IMR-90 (cell line): ENCODE measurements around the gene TSSK3. TPM values are rescaled to one million over a fixed set of nuclear protein-coding genes. Genes with fewer than 3 reads are reported as not detected.

ENCODE experiments used
- ATAC-seq: fragments of 200-7000 bp; cut with Tn5 transposase; 2 replicates; pipeline ENCODE4 v1.9.1; 2020; ENCODE audit warnings: low read depth, mild to moderate bottlenecking, moderate library complexity
- BruUV-seq: library from RNA; stranded (reverse); fragments of 400-500 nt; replicated peaks from 2 replicates; lab custom pipeline; 2021; lab: Mats Ljungman, UMichigan
- CTCF ChIA-PET: fragments of 300-600 bp; formaldehyde crosslinking; extraction: SDS; loops from one replicate; lab custom pipeline; 2021; ENCODE audit warnings: antibody characterized with exemption; lab: Yijun Ruan, JAX
- POLR2A ChIA-PET: fragments of 300-600 bp; sonication (Branson Sonifier 250); formaldehyde crosslinking; loops from one replicate; lab custom pipeline; 2022; ENCODE audit warnings: antibody characterized with exemption; ENCODE audit not compliant: unreplicated experiment; lab: Charles Lee
- DNase-seq: peaks from one replicate; pipeline ENCODE4 v3.0.0; 2013
- H2AFZ ChIP-seq: replicated peaks from 2 replicates; pipeline ENCODE3; 2013; ENCODE audit warnings: low read length, mild to moderate bottlenecking; ENCODE audit not compliant: poor library complexity
- H2AK5ac ChIP-seq: 2 replicates; pipeline ENCODE4 v1.6.1; 2013; ENCODE audit warnings: low read depth, low read length, inconsistent platforms
- H2AK9ac ChIP-seq: replicated peaks from 2 replicates; pipeline ENCODE3; 2013; ENCODE audit warnings: mild to moderate bottlenecking, low read depth, low read length, moderate library complexity; ENCODE audit not compliant: poor library complexity
- H2BK120ac ChIP-seq: 2 replicates; pipeline ENCODE4 v1.6.1; 2013; ENCODE audit warnings: low read depth, low read length, inconsistent platforms
- H2BK15ac ChIP-seq: 3 replicates; pipeline ENCODE4 v1.6.1; 2013; ENCODE audit warnings: low read depth, low read length, inconsistent platforms
- H2BK20ac ChIP-seq: 2 replicates; pipeline ENCODE4 v1.6.1; 2013; ENCODE audit warnings: low read depth, mild to moderate bottlenecking, inconsistent platforms, low read length, moderate library complexity
- H2BK5ac ChIP-seq: 2 replicates; pipeline ENCODE4 v1.6.1; 2013; ENCODE audit warnings: mild to moderate bottlenecking, low read depth, low read length, inconsistent platforms; ENCODE audit not compliant: poor library complexity, severe bottlenecking
- H3K14ac ChIP-seq: replicated peaks from 2 replicates; pipeline ENCODE4 v1.6.1; 2013; ENCODE audit warnings: low read depth, low read length, inconsistent platforms
- H3K18ac ChIP-seq: 2 replicates; pipeline ENCODE4 v1.6.1; 2013; ENCODE audit warnings: low read depth, low read length, control low read depth
- H3K23ac ChIP-seq: 2 replicates; pipeline ENCODE4 v1.6.1; 2013; ENCODE audit warnings: low read depth, low read length, inconsistent platforms
- H3K27ac ChIP-seq: 2 replicates; pipeline ENCODE4 v1.5.1; 2013; ENCODE audit warnings: mild to moderate bottlenecking, control low read depth, low read length; ENCODE audit not compliant: insufficient read depth
- H3K27me3 ChIP-seq: 2 replicates; pipeline ENCODE4 v1.6.1; 2013; ENCODE audit warnings: low read length; ENCODE audit not compliant: control insufficient read depth, insufficient read depth
- H3K36me3 ChIP-seq: 2 replicates; pipeline ENCODE4 v1.6.1; 2013; ENCODE audit warnings: low read length, mixed read lengths; ENCODE audit not compliant: control insufficient read depth, insufficient read depth
- H3K4ac ChIP-seq: 2 replicates; pipeline ENCODE4 v1.6.1; 2013; ENCODE audit warnings: low read depth, low read length, inconsistent platforms
- H3K4me1 ChIP-seq: 2 replicates; pipeline ENCODE4 v1.6.1; 2013; ENCODE audit warnings: low read length, mixed read lengths; ENCODE audit not compliant: control insufficient read depth, insufficient read depth
- H3K4me2 ChIP-seq: 2 replicates; pipeline ENCODE4 v1.6.1; 2013; ENCODE audit warnings: low read depth, mild to moderate bottlenecking, control low read depth, low read length, moderate library complexity
- H3K4me3 ChIP-seq: 2 replicates; pipeline ENCODE4 v1.5.1; 2013; ENCODE audit warnings: low read depth, mild to moderate bottlenecking, control low read depth, low read length, moderate library complexity; ENCODE audit not compliant: insufficient read depth
- H3K56ac ChIP-seq: 2 replicates; pipeline ENCODE4 v1.6.1; 2013; ENCODE audit warnings: low read length, inconsistent platforms; ENCODE audit not compliant: insufficient read depth; ENCODE audit errors: extremely low read depth
- H3K79me1 ChIP-seq, 2 experiments: 2 replicates each; pipeline ENCODE4 v1.6.1; 2013; ENCODE audit warnings: low read length in 2 of 2, inconsistent platforms in 1 of 2, low read depth in 1 of 2
- H3K9ac ChIP-seq: 2 replicates; pipeline ENCODE4 v1.6.1; 2013; ENCODE audit warnings: low read depth, low read length, control low read depth
- H3K9me1 ChIP-seq: 2 replicates; pipeline ENCODE4 v1.6.1; 2013; ENCODE audit warnings: low read length, inconsistent platforms; ENCODE audit not compliant: insufficient read depth
- H3K9me3 ChIP-seq: 2 replicates; pipeline ENCODE4 v1.6.1; 2013; ENCODE audit warnings: low read length; ENCODE audit not compliant: control insufficient read depth, insufficient read depth
- H4K20me1 ChIP-seq: 2 replicates; pipeline ENCODE4 v1.6.1; 2013; ENCODE audit warnings: low read length, inconsistent platforms; ENCODE audit not compliant: insufficient read depth
- H4K5ac ChIP-seq: 2 replicates; pipeline ENCODE4 v1.6.1; 2013; ENCODE audit warnings: mild to moderate bottlenecking, low read depth, low read length, control low read depth
- H4K8ac ChIP-seq, 2 experiments: 2 replicates each; pipeline ENCODE4 v1.6.1; 2013; ENCODE audit warnings: low read depth in 2 of 2, low read length in 2 of 2, control low read depth in 1 of 2, inconsistent platforms in 1 of 2
- H4K91ac ChIP-seq: 2 replicates; pipeline ENCODE4 v1.6.1; 2013; ENCODE audit warnings: low read depth, low read length, inconsistent platforms; ENCODE audit not compliant: insufficient read depth
- BHLHE40 ChIP-seq: fragments of 150-350 bp; IDR thresholded peaks from 2 replicates; pipeline ENCODE4 v1.6.1; 2016; ENCODE audit warnings: mild to moderate bottlenecking, low read depth, low read length
- CTCF ChIP-seq: conservative IDR thresholded peaks from 2 replicates; pipeline ENCODE4 v1.5.1; 2012; ENCODE audit warnings: mild to moderate bottlenecking, low read depth, low read length, improper control_type of control experiment
- FOS ChIP-seq: fragments of 150-350 bp; IDR thresholded peaks from 2 replicates; pipeline ENCODE4 v1.6.1; 2016; ENCODE audit warnings: low read depth, low read length
- MAFK ChIP-seq: IDR thresholded peaks from 2 replicates; pipeline ENCODE4 v1.6.1; 2012; ENCODE audit warnings: low read depth, low read length, improper control_type of control experiment
- MXI1 ChIP-seq: IDR thresholded peaks from 2 replicates; pipeline ENCODE4 v1.6.1; 2012; ENCODE audit warnings: low read depth, mild to moderate bottlenecking, low read length, moderate library complexity, borderline replicate concordance
- NFE2L2 ChIP-seq: fragments of 150-350 bp; IDR thresholded peaks from 2 replicates; pipeline ENCODE4 v1.6.1; 2016; ENCODE audit warnings: low read depth, mild to moderate bottlenecking, low read length
- POLR2A ChIP-seq: IDR thresholded peaks from 2 replicates; pipeline ENCODE4 v1.6.1; 2012; ENCODE audit warnings: mild to moderate bottlenecking, low read depth, low read length
- RCOR1 ChIP-seq: IDR thresholded peaks from 2 replicates; pipeline ENCODE4 v1.6.1; 2012; ENCODE audit warnings: mild to moderate bottlenecking, low read length, improper control_type of control experiment; ENCODE audit not compliant: insufficient replicate concordance
- USF2 ChIP-seq: fragments of 150-350 bp; IDR thresholded peaks from 2 replicates; pipeline ENCODE4 v1.6.1; 2017; ENCODE audit warnings: mild to moderate bottlenecking, antibody characterized with exemption, low read length, low read depth
- WGBS, 2 experiments: methylation state at CpG; one replicate each; pipeline versions ENCODE4 v1.1.5 to v1.1.7; 2013; ENCODE audit warnings: missing lambda C conversion rate in 2 of 2; ENCODE audit not compliant: insufficient read length in 1 of 2; ENCODE audit errors: extremely low coverage in 2 of 2; 5-methylcytosine and 5-hydroxymethylcytosine counted together
- dilution Hi-C: fragments of 300-500 bp; cut with HindIII; formaldehyde crosslinking; loops from one replicate; pipeline ENCODE4 v1.14.3; 2018; ENCODE audit warnings: low sequenced_read_pairs; ENCODE audit not compliant: unreplicated experiment
- in situ Hi-C: fragments of 300-500 bp; cut with MboI; formaldehyde crosslinking; loops from 3 replicates; pipeline ENCODE4 v1.14.3; 2019; ENCODE audit warnings: low sequenced_read_pairs, inconsistent platforms, mixed read lengths
- intact Hi-C: fragments of 100-400 bp; cut with micrococcal nuclease; formaldehyde crosslinking; loops from 2 replicates; pipeline ENCODE4 v1.10.0; 2022
- polyA plus RNA-seq, 3 experiments: library from polyadenylated mRNA; depleted of rRNA; stranded (reverse); fragments of >200 nt; gene quantifications; 2 replicates each; pipeline ENCODE4 v1.2.3, GENCODE V29; 2012; ENCODE audit warnings: low replicate concordance in 1 of 3
- total RNA-seq: library from RNA; depleted of rRNA; stranded (reverse); fragments of >200 nt; gene quantifications from 2 replicates; pipeline ENCODE4 v1.2.3, GENCODE V29; 2012

Gene TSSK3
- total and polyA plus RNA-seq, 2 of the 4 experiments (the other 2 are of a cell fraction): 0.96 TPM; not detected in 1

- Histone ChIP-seq H2BK20ac (no peak overlapping the region), H3K23ac (no peak overlapping the region), H2BK120ac (no peak overlapping the region), H3K4me2 (no peak overlapping the region), H4K20me1 (no peaks in the 10 kb centered on the region), H4K5ac (no peak overlapping the region), H3K9me3 (no peaks in the 10 kb centered on the region), H3K4me3 (no peak overlapping the region), H3K79me1 (peaks cover 0 to 4% of the 10 kb centered on the region in 2 experiments; a peak in 1 of 4 replicates), H2BK5ac (no peak overlapping the region), H4K8ac (no peak overlapping the region), H4K91ac (no peak overlapping the region), H3K9ac (no peak overlapping the region), H3K18ac (no peak overlapping the region), H3K36me3 (no peaks in the 10 kb centered on the region), H3K14ac (no peak overlapping the region), H3K4ac (no peak overlapping the region), H2AK9ac (no peak overlapping the region), H3K27me3 (no peaks in the 10 kb centered on the region), H3K27ac (no peak overlapping the region), H2AK5ac (no peak overlapping the region), H2AFZ (no peak overlapping the region), H2BK15ac (no peak overlapping the region), H3K56ac (no peak overlapping the region), H3K4me1 (peaks cover 7% of the 10 kb centered on the region), H3K9me1 (no peaks in the 10 kb centered on the region; the same call in 1 of the 2 replicates)
- DNase-seq (no peak), ATAC-seq (no peak)
- CTCF ChIA-PET: no interaction called here
- intact Hi-C loops: no loop called here
- TF ChIP-seq BHLHE40 (no peak), NFE2L2 (no peak), USF2 (no peak), RCOR1 (no peak), MAFK (no peak), POLR2A (no peak), MXI1 (no peak), CTCF (no peak), FOS (no peak)
- dilution Hi-C loops: no loop called here
- no TSS peak for BruUV-seq
- in situ Hi-C loops: no loop called here
- POLR2A ChIA-PET: no interaction called here
- 91% methylated on average over 8 of the region's 11 CpGs; no CpG with 5 or more reads in 1 of the 2 experiments for WGBS, 2 experiments
These were observed 21.1 kb upstream of the TSSK3 start for GRCh38 chr1:32341186-32341757.
